GM12878 (cell line): Measurements from ENCODE around the gene EDN2.

ENCODE experiments used
- CBX5 ChIP-seq: sonication (generic); IDR thresholded peaks from 2 replicates; pipeline ENCODE4 v1.6.1; 2016; ENCODE audit warnings: low read depth, moderate library complexity, mild to moderate bottlenecking, inconsistent platforms
- IRF5 ChIP-seq: fragments of 450-650 bp; IDR thresholded peaks from 2 replicates; pipeline ENCODE4 v1.6.1; 2017; ENCODE audit warnings: borderline replicate concordance
- JUNB ChIP-seq: IDR thresholded peaks from 2 replicates; pipeline ENCODE4 v1.6.1; 2016; ENCODE audit warnings: antibody characterized with exemption, mild to moderate bottlenecking
- JUND ChIP-seq: IDR thresholded peaks from 2 replicates; pipeline ENCODE4 v1.6.1; 2012; ENCODE audit warnings: low read depth, mild to moderate bottlenecking, low read length, improper control_type of control experiment, moderate library complexity
- LARP7 ChIP-seq: fragments of 450-650 bp; IDR thresholded peaks from 2 replicates; pipeline ENCODE4 v1.6.1; 2017; ENCODE audit warnings: mild to moderate bottlenecking
- MXI1 ChIP-seq: fragments of 150-350 bp; IDR thresholded peaks from 2 replicates; pipeline ENCODE4 v1.6.1; 2011; ENCODE audit warnings: low read depth, mild to moderate bottlenecking, inconsistent platforms, low read length, improper control_type of control experiment
- RCOR1 ChIP-seq: conservative IDR thresholded peaks from 2 replicates; pipeline ENCODE4 v1.6.1; 2012; ENCODE audit warnings: low read depth, low read length, improper control_type of control experiment
- SMC3 ChIP-seq: IDR thresholded peaks from 2 replicates; pipeline ENCODE4 v1.6.1; 2011; ENCODE audit warnings: low read length, improper control_type of control experiment, borderline replicate concordance
- SP1 ChIP-seq: IDR thresholded peaks from one replicate; pipeline ENCODE4 v1.6.1; 2011; ENCODE audit warnings: low read depth, low read length
- SRF ChIP-seq, 2 experiments: IDR thresholded peaks; 2 replicates each; pipeline ENCODE4 v1.6.1; 2011; ENCODE audit warnings: low read depth in 2 of 2, low read length in 2 of 2, mild to moderate bottlenecking in 1 of 2, moderate library complexity in 1 of 2
- TF ChIP-seq, protein P1 (sequence below): fragments of 450-650 bp; IDR thresholded peaks from 2 replicates; pipeline ENCODE4 v1.6.1; 2017; ENCODE audit warnings: mild to moderate bottlenecking, moderate library complexity
- TF ChIP-seq, protein P2 (sequence below), 3 experiments: IDR thresholded peaks in 2 of 3; conservative IDR thresholded peaks in 1 of 3; 2 replicates each; pipeline ENCODE4 v1.5.1; 2011; ENCODE audit warnings: low read depth in 3 of 3, low read length in 3 of 3, mild to moderate bottlenecking in 3 of 3, control low read depth in 2 of 3, moderate library complexity in 2 of 3, inconsistent platforms in 1 of 3, mixed read lengths in 1 of 3; ENCODE audit not compliant: control insufficient read depth in 2 of 3, insufficient read depth in 1 of 3; ENCODE audit errors: extremely low read depth in 1 of 3
- TF ChIP-seq, protein P3 (sequence below): IDR thresholded peaks from 2 replicates; pipeline ENCODE4 v1.6.1; 2011; ENCODE audit warnings: borderline replicate concordance, low read depth, mild to moderate bottlenecking, moderate library complexity, low read length; ENCODE audit not compliant: insufficient read depth, poor library complexity, severe bottlenecking

- TF ChIP-seq, protein P1, sequence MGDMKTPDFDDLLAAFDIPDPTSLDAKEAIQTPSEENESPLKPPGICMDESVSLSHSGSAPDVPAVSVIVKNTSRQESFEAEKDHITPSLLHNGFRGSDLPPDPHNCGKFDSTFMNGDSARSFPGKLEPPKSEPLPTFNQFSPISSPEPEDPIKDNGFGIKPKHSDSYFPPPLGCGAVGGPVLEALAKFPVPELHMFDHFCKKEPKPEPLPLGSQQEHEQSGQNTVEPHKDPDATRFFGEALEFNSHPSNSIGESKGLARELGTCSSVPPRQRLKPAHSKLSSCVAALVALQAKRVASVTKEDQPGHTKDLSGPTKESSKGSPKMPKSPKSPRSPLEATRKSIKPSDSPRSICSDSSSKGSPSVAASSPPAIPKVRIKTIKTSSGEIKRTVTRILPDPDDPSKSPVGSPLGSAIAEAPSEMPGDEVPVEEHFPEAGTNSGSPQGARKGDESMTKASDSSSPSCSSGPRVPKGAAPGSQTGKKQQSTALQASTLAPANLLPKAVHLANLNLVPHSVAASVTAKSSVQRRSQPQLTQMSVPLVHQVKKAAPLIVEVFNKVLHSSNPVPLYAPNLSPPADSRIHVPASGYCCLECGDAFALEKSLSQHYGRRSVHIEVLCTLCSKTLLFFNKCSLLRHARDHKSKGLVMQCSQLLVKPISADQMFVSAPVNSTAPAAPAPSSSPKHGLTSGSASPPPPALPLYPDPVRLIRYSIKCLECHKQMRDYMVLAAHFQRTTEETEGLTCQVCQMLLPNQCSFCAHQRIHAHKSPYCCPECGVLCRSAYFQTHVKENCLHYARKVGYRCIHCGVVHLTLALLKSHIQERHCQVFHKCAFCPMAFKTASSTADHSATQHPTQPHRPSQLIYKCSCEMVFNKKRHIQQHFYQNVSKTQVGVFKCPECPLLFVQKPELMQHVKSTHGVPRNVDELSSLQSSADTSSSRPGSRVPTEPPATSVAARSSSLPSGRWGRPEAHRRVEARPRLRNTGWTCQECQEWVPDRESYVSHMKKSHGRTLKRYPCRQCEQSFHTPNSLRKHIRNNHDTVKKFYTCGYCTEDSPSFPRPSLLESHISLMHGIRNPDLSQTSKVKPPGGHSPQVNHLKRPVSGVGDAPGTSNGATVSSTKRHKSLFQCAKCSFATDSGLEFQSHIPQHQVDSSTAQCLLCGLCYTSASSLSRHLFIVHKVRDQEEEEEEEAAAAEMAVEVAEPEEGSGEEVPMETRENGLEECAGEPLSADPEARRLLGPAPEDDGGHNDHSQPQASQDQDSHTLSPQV, result no peak
- TF ChIP-seq, protein P2, sequence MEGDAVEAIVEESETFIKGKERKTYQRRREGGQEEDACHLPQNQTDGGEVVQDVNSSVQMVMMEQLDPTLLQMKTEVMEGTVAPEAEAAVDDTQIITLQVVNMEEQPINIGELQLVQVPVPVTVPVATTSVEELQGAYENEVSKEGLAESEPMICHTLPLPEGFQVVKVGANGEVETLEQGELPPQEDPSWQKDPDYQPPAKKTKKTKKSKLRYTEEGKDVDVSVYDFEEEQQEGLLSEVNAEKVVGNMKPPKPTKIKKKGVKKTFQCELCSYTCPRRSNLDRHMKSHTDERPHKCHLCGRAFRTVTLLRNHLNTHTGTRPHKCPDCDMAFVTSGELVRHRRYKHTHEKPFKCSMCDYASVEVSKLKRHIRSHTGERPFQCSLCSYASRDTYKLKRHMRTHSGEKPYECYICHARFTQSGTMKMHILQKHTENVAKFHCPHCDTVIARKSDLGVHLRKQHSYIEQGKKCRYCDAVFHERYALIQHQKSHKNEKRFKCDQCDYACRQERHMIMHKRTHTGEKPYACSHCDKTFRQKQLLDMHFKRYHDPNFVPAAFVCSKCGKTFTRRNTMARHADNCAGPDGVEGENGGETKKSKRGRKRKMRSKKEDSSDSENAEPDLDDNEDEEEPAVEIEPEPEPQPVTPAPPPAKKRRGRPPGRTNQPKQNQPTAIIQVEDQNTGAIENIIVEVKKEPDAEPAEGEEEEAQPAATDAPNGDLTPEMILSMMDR (IDR thresholded peaks at IDR 0.05 in 2 of 3, conservative IDR thresholded peaks at IDR 0.05 in 1 of 3; ENCODE audit: control insufficient read depth in 2 of 3, extremely low read depth in 1 of 3, insufficient read depth in 1 of 3, low read depth in 3 of 3, low read length in 3 of 3), result no peak
- TF ChIP-seq LARP7 (no peak), MXI1 (no peak), RCOR1 (no peak), JUNB (no peak), IRF5 (no peak), SP1 (no peak), CBX5 (no peak), SMC3 (no peak), JUND (no peak), SRF (IDR thresholded peaks at IDR 0.05; ENCODE audit: low read depth in 2 of 2, low read length in 2 of 2) (no peak)
- TF ChIP-seq, protein P3, sequence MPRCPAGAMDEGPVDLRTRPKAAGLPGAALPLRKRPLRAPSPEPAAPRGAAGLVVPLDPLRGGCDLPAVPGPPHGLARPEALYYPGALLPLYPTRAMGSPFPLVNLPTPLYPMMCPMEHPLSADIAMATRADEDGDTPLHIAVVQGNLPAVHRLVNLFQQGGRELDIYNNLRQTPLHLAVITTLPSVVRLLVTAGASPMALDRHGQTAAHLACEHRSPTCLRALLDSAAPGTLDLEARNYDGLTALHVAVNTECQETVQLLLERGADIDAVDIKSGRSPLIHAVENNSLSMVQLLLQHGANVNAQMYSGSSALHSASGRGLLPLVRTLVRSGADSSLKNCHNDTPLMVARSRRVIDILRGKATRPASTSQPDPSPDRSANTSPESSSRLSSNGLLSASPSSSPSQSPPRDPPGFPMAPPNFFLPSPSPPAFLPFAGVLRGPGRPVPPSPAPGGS, result no peak
Observed at GRCh38 chr1:41444785-41445184, 39.7 kb downstream of the EDN2 start.
